Ecto neural progenitor cell (in vitro differentiated cells): ENCODE results near the gene EHMT1.
"Not testable (repeated sequence)": the region's sequence is repeated elsewhere in the genome, so short reads cannot be mapped to it uniquely, and the experiment has no call there.

ENCODE experiments used
- DNase-seq: peaks from one replicate; pipeline ENCODE4 v3.0.0-alpha.2; 2018; ENCODE audit warnings: low spot score

EHMT1 gene

DNA sequence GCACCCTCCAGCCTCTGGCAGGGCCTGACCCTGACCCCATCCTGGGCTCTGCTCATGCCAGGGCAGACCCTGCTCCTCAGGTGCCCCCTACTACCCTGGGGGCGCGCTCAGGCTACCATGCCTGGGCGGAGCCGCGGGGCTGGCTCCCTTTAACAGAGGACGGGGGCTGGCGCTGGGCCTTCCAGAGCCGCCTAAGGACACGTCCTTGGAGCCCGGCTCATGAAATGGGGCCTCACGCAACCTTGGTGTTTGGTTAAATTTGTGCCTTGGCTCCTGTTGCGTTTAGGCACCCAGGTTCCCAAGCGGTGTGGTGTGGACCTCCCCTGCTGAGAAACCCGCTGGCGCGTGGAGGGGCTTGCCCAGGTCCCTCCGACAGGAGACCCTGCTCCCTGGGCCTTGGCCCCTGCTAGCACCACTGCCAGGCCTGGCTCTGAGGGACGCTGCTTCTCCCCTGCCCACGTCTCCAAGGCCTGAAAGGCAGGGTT, 3.4 kb upstream of the EHMT1 start:
- DNase-seq, result no peak

GRCh38 chr9:137619240-137620047, 639 bp downstream of the EHMT1 start:
- DNase-seq, result no peak

DNA sequence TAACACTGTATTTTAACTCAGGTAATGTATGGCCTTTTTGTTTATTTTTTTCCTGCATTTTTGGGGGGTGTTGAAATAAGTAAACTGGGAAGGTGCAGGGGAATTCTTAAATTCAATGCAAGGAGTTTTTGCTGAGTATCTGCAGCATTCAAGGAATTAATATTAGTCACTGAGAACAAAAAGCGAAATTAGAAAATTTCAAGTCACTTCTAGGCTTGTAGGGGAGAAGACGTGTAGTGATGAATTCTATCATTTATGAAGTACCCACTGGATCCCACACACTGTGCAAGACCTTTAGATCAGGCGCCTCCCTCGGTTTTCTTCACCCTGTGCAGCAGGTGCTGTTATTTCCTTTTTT, 1.2 kb downstream of the EHMT1 start:
- no peak for DNase-seq

DNA sequence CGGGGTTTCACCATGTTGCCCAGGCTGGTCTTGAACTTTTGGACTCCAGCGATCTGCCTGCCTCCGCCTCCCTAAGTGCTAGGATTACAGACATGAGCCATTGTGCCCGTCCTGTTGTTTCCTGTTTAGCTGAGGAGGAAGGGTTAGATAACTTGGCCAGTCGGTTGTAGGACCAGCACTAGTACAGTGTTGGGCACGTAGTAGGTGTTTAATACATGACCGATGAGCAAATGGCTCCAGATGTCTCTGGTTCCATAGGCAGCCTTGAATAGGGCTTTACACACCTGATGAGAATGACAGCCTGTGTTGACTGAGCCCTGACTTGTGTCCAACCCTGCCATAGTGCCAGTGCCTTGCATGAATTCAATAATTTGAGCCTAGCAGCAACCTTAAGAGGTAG, 1.8 kb downstream of the EHMT1 start:
- no peak for DNase-seq

- no peak for DNase-seq
Observed at GRCh38 chr9:137621131-137621757, 2.4 kb downstream of the EHMT1 start.

DNA sequence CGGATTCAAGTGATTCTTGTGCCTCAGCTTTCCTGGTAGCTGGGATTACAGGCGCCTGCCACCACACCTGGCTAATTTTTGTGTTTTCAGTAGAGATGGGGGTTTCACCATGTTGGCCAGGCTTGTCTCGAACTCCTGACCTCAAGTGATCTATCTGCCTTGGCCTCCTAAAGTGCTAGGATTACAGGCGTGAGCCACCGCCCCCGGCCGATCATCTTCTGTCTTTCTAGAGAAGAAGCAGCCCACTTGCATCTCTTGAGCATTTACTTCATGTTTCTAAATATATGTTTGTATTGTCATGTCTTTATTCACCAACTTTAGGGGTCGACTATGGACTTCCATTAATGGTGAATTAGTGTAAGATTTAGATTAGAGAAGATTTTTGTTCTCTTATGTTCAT, 3.4 kb downstream of the EHMT1 start:
- DNase-seq, result not testable (repeated sequence)

DNA sequence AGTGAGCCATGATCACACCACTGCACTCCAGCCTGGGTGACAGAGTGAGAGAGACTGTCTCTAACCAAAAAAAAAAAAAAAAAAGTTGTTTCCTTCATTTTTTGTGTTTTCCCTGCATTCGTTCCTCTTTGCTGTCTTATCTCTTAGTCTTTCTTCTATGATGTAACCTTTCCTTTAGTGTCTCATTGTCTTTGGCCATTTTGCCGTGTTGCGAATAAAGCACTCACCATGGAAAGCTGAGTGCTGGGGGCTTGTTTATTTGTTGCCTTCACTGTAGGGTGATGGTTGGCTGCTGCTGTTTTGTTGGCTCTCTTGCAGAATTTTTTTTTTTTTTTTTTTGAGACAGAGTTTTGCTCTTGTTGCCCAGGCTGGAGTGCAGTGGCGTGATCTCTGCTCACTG, 7.7 kb downstream of the EHMT1 start:
- DNase-seq, result no peak

DNA sequence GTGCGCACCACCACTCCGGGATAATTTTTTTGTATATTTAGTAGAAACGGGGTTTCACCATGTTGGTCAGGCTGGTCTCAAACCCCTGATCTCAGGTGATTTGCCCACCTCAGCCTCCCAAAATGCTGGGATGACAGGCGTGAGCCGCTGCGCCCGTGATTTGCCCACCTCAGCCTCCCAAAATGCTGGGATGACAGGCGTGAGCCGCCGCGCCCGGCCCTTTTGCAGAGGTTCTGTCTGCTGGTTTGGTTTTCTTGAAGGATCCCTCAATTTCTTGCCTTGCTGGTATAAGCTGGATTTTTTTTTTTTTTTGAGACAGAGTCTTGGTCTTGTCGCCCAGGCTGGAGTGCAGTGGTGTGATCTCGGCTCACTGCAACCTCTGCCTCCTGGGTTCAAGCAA, 8.6 kb downstream of the EHMT1 start:
- not testable (repeated sequence) for DNase-seq

- DNase-seq, result no peak
Observed at GRCh38 chr9:137630126-137630525, 11.3 kb downstream of the EHMT1 start.

GRCh38 chr9:137630679-137631078, 11.9 kb downstream of the EHMT1 start:
- no peak for DNase-seq

GRCh38 chr9:137631345-137632229, 12.8 kb downstream of the EHMT1 start:
- DNase-seq, result no peak

DNA sequence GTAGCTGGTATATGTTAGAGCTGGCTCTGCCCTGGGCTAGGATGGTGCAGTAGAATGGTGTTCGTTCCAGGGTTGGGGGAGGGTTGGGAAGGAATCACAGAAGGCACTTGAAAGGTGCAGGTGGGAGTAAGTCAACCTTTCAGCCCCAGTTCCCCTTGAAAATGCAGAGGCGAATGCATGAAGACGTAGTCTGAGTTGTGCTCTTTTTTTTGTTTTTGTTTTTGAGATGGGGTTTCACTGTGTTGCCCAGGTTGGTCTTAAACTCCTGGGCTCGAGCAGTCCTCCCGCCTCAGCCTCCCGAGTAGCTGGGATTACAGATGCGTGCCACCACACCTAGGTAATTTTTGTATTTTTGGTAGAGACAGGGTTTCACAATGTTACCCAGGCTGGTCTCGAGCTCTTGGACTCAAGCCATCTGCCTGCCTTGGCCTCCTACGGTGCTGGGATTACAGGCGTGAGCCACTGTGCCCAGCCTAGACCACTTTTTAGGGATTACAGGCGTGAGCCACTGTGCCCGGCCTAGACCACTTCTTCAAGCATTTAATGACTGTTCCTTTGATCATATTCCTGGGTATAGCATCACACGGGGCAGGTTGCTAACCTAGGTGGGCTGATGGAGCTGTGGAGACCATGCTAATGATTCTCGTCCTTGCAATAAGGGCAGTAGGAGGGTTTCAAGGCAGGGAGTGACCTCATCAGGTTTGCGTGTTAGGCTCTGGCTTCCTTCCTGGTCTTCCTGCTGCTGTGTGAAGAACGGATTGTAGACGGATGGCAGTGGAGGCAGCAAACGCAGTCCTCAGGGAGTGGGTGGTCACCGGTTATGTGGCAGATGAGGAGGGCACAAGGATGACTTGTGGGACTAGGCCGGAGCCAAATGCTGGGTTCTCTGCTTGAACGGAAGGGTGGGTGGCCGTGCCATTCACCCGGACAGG, 13.7 kb downstream of the EHMT1 start:
- DNase-seq, result no peak

DNA sequence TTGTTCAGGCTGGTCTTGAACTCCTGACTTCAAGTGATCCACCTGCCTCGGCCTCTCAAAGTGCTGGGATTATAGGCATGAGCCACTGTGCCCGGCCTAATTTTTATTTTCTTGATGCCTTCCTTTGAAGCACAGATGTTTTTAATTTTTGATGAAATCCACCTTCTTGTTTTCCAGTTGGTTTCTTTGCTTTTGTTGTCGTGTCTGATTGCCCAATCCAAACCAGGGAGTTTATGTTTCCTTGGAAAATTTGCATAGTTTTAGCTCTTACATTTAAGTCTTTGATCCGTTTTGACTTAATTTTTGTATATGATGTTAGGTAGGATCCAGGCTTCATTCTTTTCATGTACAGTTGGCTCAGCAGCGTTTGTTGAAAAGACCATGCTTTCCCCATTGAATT, 15.2 kb downstream of the EHMT1 start:
- no peak for DNase-seq

DNA sequence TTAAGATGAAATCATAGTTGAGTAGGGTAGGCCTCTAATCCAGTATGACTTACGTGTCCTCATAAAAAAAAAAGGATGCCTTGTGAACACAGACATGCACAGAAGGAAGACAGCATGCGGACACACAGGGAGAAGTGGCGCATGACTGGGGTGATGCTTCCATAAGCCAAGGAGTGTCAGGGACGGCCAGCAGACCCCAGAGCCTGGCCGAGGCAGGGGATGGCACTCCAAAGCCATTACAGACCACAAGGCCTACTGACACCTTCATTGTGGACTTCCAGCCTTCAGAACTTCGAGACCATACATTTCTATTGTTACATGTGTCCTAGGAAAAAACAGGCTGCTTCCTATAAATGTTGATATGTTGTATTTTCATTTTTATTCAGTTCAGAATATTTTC, 19.9 kb downstream of the EHMT1 start:
- DNase-seq, result no peak

DNA sequence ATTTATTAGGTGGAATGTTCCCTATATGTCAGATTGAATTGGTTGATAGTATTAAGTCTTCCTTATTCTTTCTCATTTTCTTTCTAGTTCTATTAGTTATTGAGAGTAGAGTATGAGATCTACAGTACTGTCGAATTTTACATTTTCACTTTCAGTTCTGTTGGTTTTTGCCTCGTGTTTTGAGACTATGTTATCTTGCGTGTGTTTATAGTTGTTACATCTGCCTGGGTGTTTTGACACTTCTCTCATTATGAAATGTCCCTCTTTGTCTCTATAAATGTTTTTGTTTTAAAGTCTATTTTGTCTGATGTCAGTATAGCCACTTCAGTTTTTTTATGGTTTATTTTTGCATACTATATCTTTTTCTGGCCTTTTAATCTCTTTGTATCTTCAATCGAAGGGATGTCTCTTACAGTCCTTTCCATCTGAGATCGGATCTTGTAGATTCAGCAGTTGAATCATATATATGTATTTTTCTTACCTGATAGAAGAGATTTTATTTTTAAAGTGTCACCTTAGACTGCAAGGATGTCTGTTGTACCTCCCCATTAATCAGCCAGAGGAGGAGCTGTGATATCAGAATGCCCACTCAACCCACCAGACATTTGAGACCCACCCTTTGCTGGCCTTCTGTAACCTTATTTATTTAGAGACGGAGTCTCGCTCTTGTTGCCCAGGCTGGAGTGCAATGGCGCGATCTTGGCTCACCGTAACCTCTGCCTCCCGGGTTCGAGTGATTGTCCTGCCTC, 20.7 kb downstream of the EHMT1 start:
- DNase-seq, result no peak

DNA sequence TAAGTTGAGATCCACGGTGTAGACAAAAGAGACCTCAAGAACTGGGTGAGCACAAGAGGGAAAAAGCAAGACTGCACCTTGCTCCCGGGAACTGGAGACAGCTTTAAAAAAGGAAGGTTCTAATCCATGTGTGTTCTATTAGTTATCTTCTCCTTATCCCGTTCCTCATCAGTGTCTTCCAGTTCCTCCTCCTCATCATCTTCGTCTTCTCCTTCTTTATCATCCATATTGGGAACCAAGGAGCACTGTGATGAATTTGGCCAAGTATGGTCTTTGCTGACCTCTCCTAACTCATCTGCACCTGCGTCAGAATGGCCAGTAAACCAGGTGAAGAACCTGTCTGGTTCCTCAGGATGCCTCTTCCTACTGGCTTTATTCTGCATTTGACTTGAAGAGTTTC, 22.1 kb downstream of the EHMT1 start:
- DNase-seq, result no peak

GRCh38 chr9:137642118-137642601, 23.4 kb downstream of the EHMT1 start:
- no peak for DNase-seq

DNA sequence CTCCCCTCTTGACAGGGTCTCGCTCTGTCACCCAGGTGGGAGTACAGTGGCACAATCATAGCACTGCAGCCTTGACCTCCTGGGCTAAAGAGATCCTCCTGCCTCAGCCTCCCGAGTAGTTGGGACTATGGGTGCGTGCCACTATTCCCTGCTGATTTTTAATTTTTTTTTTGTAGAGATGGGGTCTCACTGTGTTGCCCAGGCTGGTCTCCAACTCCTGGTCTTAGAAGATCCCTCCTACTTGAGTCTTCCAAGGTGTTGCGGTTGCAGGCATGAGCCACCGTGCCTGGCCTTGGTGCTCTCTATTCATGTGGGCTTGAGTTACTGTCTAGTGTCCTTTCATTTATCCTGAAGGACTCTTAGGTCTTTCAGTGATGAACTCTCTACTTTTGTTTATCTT, 24.1 kb downstream of the EHMT1 start:
- DNase-seq, result no peak

DNA sequence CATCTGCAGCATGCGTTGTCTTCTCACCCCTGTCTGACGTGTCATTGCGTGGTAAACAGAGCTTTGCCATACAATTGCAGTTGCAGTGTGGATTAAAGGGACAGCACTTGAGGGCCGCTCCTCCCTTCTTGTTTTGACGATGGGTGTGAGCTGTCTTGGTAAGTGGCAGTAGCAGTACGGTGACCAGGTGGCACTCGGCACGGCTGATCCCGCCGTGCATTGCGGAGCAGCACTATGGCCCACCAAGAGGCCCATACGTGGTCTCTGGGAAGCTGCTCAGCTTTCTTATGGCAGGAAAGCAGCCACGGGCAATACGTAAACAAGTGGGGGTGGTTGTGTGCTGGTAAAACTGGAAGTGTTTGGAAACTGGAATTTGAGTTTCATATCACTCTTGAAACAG, 25.1 kb downstream of the EHMT1 start:
- DNase-seq, result no peak

GRCh38 chr9:137645211-137645610, 26.4 kb downstream of the EHMT1 start:
- no peak for DNase-seq

GRCh38 chr9:137646341-137646740, 27.5 kb downstream of the EHMT1 start:
- DNase-seq, result no peak
